ENCODE results near the gene SZT2.

Gene SZT2

GRCh38 chr1:43445606-43446387, 56.1 kb downstream of the SZT2 start:
- TF ChIP-seq CTCF (conservative IDR thresholded peaks at IDR 0.05; ENCODE audit: low read depth, low read length) = no peak
- no peak overlapping the region for H3K4me3 ChIP-seq (ENCODE audit: low read length)
- no peak for DNase-seq (ENCODE audit: low read depth)

- DNase-seq (ENCODE audit: low read depth) = no peak
- H3K4me3 ChIP-seq (ENCODE audit: low read length) = no peak overlapping the region
- TF ChIP-seq CTCF (conservative IDR thresholded peaks at IDR 0.05; ENCODE audit: low read depth, low read length) = no peak
These were observed 56.7 kb downstream of the SZT2 start for GRCh38 chr1:43446388-43446740.

- H3K4me3 ChIP-seq (ENCODE audit: low read length) = no peak overlapping the region
- DNase-seq (ENCODE audit: low read depth) = no peak
- TF ChIP-seq CTCF (conservative IDR thresholded peaks at IDR 0.05; ENCODE audit: low read depth, low read length) = no peak
These were observed 57.5 kb downstream of the SZT2 start for GRCh38 chr1:43446881-43447835.

- no peak for DNase-seq (ENCODE audit: low read depth)
- H3K4me3 ChIP-seq (ENCODE audit: low read length) = no peak overlapping the region
These were observed 58.4 kb downstream of the SZT2 start for GRCh38 chr1:43447891-43448708.

GRCh38 chr1:43448955-43449707, 59.4 kb downstream of the SZT2 start:
- no peak for DNase-seq (ENCODE audit: low read depth)
- no peak overlapping the region for H3K4me3 ChIP-seq (ENCODE audit: low read length)
- TF ChIP-seq CTCF (conservative IDR thresholded peaks at IDR 0.05; ENCODE audit: low read depth, low read length) = no peak

More at GRCh38 chr1:43447891-43448708, 58.4 kb downstream of the SZT2 start:
- no peak for TF ChIP-seq CTCF (conservative IDR thresholded peaks at IDR 0.05; ENCODE audit: low read depth, low read length)

GRCh38 chr1:43449708-43450069, 60.0 kb downstream of the SZT2 start:
- no peak for DNase-seq (ENCODE audit: low read depth)
- no peak for TF ChIP-seq CTCF (conservative IDR thresholded peaks at IDR 0.05; ENCODE audit: low read depth, low read length)
- H3K4me3 ChIP-seq (ENCODE audit: low read length) = no peak overlapping the region

Measured in retinal pigment epithelial cell (primary cell).